Esophagus squamous epithelium (tissue), 4 donors: ENCODE results near the gene TLR3.

Experiments used
- POLR2A ChIP-seq, 4 donors: fragments of 450-650 bp; IDR thresholded peaks; one replicate each; pipeline ENCODE4 v1.6.1; 2017; ENCODE audit warnings: antibody characterized with exemption in 4 of 4, mild to moderate bottlenecking in 4 of 4, moderate library complexity in 3 of 4
- TF ChIP-seq, protein P1 (sequence below), 6 experiments: fragments of 450-650 bp in 4 of 6; fragments of 200-600 bp in 2 of 6; sonication (generic) in 2 of 6; IDR thresholded peaks; one replicate each; pipeline ENCODE4 v1.5.1; 2016 to 2019; ENCODE audit warnings: antibody characterized with exemption in 6 of 6, mild to moderate bottlenecking in 4 of 6, moderate library complexity in 4 of 6

DNA sequence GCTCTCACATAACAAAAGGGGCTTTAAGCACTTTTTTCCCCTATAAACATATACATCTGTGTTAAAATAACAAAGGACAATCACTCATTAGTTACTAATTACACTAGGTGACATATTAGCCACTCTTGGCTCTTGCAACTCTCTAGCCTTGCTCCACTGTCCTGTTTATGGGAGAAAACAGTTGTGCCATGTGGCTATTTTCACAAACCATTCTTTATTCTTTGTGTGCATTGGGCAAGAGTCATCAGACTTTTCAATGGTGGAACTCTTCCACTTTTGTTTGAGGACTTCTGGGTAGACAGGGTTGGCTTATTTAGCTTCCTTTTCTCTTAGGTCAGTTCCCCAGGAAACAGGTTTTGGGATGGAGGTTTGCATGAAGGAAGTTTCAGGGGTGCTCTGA lies 19.6 kb downstream of the TLR3 start:
- TF ChIP-seq, protein P1, sequence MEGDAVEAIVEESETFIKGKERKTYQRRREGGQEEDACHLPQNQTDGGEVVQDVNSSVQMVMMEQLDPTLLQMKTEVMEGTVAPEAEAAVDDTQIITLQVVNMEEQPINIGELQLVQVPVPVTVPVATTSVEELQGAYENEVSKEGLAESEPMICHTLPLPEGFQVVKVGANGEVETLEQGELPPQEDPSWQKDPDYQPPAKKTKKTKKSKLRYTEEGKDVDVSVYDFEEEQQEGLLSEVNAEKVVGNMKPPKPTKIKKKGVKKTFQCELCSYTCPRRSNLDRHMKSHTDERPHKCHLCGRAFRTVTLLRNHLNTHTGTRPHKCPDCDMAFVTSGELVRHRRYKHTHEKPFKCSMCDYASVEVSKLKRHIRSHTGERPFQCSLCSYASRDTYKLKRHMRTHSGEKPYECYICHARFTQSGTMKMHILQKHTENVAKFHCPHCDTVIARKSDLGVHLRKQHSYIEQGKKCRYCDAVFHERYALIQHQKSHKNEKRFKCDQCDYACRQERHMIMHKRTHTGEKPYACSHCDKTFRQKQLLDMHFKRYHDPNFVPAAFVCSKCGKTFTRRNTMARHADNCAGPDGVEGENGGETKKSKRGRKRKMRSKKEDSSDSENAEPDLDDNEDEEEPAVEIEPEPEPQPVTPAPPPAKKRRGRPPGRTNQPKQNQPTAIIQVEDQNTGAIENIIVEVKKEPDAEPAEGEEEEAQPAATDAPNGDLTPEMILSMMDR (IDR thresholded peaks at IDR 0.05), result no peak
- TF ChIP-seq POLR2A (IDR thresholded peaks at IDR 0.05), result no peak
